AG04450 (cell line): ENCODE data around the gene TSPAN9. TPM values are rescaled to one million over a fixed set of nuclear protein-coding genes. Genes with fewer than 3 reads are reported as not detected.

ENCODE experiments used
- CTCF ChIA-PET: fragments of 300-600, 350-600 bp; formaldehyde crosslinking; extraction: SDS; loops from one replicate; lab custom pipeline; 2022; ENCODE audit warnings: antibody characterized with exemption, inconsistent platforms; lab: Charles Lee
- POLR2A ChIA-PET: fragments of 350-600 bp; formaldehyde crosslinking; extraction: SDS; loops from one replicate; lab custom pipeline; 2021; ENCODE audit warnings: antibody characterized with exemption, inconsistent platforms; lab: Yijun Ruan, JAX
- DNase-seq: peaks from one replicate; pipeline ENCODE4 v3.0.0-alpha.2; 2011; ENCODE audit warnings: low read depth, low spot score
- H3K27ac ChIP-seq: one replicate; pipeline ENCODE4 v1.5.1; 2012; ENCODE audit warnings: low read depth, low read length, control low read depth
- H3K27me3 ChIP-seq: one replicate; pipeline ENCODE4 v1.6.0; 2012; ENCODE audit warnings: low read length; ENCODE audit not compliant: control insufficient read depth, insufficient read depth
- H3K4me3 ChIP-seq: 2 replicates; pipeline ENCODE4 v1.5.1; 2011; ENCODE audit warnings: mild to moderate bottlenecking, low read depth, low read length, control low read depth
- H3K9me3 ChIP-seq: 2 replicates; pipeline ENCODE4 v1.5.1; 2012; ENCODE audit warnings: low read length; ENCODE audit not compliant: control insufficient read depth, insufficient read depth
- polyA plus RNA-seq: library from polyadenylated mRNA; depleted of rRNA; stranded (reverse); fragments of >200 nt; gene quantifications from 2 replicates; pipeline ENCODE4 v1.2.3, GENCODE V29; 2011; rRNA removed
- small RNA-seq: library from RNA; depleted of rRNA; stranded (forward); fragments of <200 nt; gene quantifications from one replicate; pipeline ENCODE3, GENCODE V24; 2012; ENCODE audit warnings: low read depth; ENCODE audit not compliant: insufficient read length
- TF ChIP-seq, protein P1 (sequence below): IDR thresholded peaks from 2 replicates; pipeline ENCODE4 v1.5.1; 2011; ENCODE audit warnings: low read depth, low read length, control low read depth, inconsistent platforms

The TSPAN9 gene
- polyA plus RNA-seq, 1 experiment, result 68.0 TPM

DNA sequence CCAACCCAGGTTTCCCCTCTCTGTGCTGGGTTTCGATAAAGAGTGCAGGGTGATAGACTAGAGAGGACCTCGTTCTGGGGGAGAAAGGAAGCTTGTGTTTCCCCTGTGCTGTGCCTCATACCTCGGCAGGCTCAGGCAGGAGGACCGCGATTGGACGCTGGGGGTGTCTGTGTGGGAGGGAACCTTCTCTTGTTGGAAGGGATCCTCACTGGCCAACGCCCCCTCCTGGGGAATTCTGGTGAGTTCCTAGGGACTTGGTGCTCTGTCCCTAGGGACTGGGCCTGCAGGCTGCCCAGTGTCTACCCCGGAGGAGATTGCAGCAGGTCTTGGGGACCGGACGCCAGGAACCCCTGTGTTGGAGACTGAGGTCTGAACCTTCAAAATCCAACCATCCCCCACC, 256.4 kb downstream of the TSPAN9 start:
- peaks cover 6% of the 10 kb centered on the region for H3K27me3 ChIP-seq
- ChIA-PET POLR2A (no interaction called here), CTCF (interaction anchor here (1.8 kb wide), 1 partner anchor 33 kb away, joined by 6 read pairs; no protein-coding TSS in a partner anchor)
- H3K4me3 ChIP-seq, result no peak overlapping the region
- H3K27ac ChIP-seq, result no peak overlapping the region
- TF ChIP-seq, protein P1, sequence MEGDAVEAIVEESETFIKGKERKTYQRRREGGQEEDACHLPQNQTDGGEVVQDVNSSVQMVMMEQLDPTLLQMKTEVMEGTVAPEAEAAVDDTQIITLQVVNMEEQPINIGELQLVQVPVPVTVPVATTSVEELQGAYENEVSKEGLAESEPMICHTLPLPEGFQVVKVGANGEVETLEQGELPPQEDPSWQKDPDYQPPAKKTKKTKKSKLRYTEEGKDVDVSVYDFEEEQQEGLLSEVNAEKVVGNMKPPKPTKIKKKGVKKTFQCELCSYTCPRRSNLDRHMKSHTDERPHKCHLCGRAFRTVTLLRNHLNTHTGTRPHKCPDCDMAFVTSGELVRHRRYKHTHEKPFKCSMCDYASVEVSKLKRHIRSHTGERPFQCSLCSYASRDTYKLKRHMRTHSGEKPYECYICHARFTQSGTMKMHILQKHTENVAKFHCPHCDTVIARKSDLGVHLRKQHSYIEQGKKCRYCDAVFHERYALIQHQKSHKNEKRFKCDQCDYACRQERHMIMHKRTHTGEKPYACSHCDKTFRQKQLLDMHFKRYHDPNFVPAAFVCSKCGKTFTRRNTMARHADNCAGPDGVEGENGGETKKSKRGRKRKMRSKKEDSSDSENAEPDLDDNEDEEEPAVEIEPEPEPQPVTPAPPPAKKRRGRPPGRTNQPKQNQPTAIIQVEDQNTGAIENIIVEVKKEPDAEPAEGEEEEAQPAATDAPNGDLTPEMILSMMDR, result no peak
- DNase-seq, result no peak
- H3K9me3 ChIP-seq, result no peaks in the 10 kb centered on the region; the same call in 1 of the 2 replicates

- Histone ChIP-seq H3K4me3 (no peak overlapping the region), H3K9me3 (no peaks in the 10 kb centered on the region), H3K27ac (no peak overlapping the region), H3K27me3 (peaks cover 6% of the 10 kb centered on the region)
- POLR2A ChIA-PET, result no interaction called here
- TF ChIP-seq, protein P1, result no peak
- no peak for DNase-seq
- CTCF ChIA-PET, result interaction anchor here (1.8 kb wide), 1 partner anchor 33 kb away, joined by 6 read pairs; no protein-coding TSS in a partner anchor
Observed at GRCh38 chr12:3333991-3334391, 256.8 kb downstream of the TSPAN9 start.

DNA sequence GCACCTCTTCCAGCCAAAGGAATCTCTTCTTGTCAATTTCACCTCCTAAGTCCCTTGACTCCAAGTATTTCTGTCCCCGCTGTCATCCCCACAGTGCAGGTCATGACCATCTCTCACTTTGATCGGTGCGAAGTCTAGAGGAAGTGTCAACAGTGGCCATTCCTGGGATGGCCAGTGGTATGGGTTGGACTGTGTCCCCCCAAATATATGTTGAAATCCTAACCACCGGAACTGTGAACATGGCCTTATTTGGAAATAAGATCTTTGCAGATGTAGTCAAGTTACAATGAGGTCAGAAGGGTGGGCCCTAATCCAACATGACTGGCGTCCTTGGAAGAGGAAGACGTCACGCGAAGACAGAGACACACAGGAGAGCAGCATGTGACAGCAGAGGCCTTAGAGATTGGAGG, 257.9 kb downstream of the TSPAN9 start:
- H3K27ac ChIP-seq, result no peak overlapping the region
- ChIA-PET POLR2A (no interaction called here), CTCF (interaction anchor here (1.6 kb wide), 1 partner anchor 35 kb away, joined by 4 read pairs; no protein-coding TSS in a partner anchor)
- no peak overlapping the region for H3K4me3 ChIP-seq
- TF ChIP-seq, protein P1, result no peak
- H3K27me3 ChIP-seq, result peaks cover 6% of the 10 kb centered on the region
- no peaks in the 10 kb centered on the region for H3K9me3 ChIP-seq
- no peak for DNase-seq

Small RNA genes lying within 50 kb of the gene (small RNA-seq; reads per million reads assigned to genes)
- gene AC005912.1 (not detected), gene RF00017 (not detected)

Other genes starting within 250 kb of the TSPAN9 start
- 0.66 and 0.99 TPM in 2 replicates for gene NRIP2, start 242.3 kb upstream of the TSPAN9 start, polyA plus RNA-seq
- not detected in 2 replicates for gene TEX52, start 220.3 kb upstream of the TSPAN9 start, polyA plus RNA-seq
- gene FOXM1, start 200.2 kb upstream of the TSPAN9 start, polyA plus RNA-seq, result 10.8 and 11.5 TPM in 2 replicates
- gene RHNO1, start 200.2 kb upstream of the TSPAN9 start, polyA plus RNA-seq, result 42.0 and 43.4 TPM in 2 replicates
- 41.6 and 48.7 TPM in 2 replicates for gene TULP3, start 186.5 kb upstream of the TSPAN9 start, polyA plus RNA-seq
- 10.3 and 14.1 TPM in 2 replicates for gene TEAD4, start 118.0 kb upstream of the TSPAN9 start, polyA plus RNA-seq